GM20431 (cell line): ENCODE measurements around the gene OR10G8.
"Not testable (repeated sequence)": the region's sequence is repeated elsewhere in the genome, so short reads cannot be mapped to it uniquely, and the experiment has no call there.

Source experiments
- in situ Hi-C: fragments of 300-500 bp; cut with MseI, MboI; formaldehyde crosslinking; loops from one replicate; pipeline ENCODE4 v1.15.0; 2020; ENCODE audit warnings: low sequenced_read_pairs; ENCODE audit not compliant: unreplicated experiment

OR10G8 gene, protein sequence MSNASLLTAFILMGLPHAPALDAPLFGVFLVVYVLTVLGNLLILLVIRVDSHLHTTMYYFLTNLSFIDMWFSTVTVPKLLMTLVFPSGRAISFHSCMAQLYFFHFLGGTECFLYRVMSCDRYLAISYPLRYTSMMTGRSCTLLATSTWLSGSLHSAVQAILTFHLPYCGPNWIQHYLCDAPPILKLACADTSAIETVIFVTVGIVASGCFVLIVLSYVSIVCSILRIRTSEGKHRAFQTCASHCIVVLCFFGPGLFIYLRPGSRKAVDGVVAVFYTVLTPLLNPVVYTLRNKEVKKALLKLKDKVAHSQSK

DNA sequence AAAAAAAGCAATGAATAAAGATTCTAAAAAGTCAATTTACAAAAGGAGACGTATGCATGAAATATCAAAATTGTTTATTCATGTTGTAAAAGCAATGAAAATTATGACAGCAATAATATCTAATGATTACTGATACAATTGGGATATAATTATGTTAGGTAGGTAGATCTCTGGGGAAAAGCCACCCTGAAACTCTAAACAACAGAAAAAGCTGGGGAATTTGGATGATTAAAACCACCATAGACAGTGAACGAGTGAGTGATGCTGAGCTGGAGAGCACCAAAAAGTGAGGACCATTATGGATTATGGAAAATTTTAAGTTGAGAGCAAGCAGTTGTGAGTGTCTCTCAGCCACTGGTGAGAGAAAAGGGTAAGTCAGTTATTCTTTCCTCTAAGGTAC is at the start of gene OR10G8:
TSS of gene OR10G8 (plus strand) at position 301 of the 400 bp plus-strand sequence. CDS start 2,825 bp downstream, outside the sequence.
- in situ Hi-C loops: no loop called here

DNA sequence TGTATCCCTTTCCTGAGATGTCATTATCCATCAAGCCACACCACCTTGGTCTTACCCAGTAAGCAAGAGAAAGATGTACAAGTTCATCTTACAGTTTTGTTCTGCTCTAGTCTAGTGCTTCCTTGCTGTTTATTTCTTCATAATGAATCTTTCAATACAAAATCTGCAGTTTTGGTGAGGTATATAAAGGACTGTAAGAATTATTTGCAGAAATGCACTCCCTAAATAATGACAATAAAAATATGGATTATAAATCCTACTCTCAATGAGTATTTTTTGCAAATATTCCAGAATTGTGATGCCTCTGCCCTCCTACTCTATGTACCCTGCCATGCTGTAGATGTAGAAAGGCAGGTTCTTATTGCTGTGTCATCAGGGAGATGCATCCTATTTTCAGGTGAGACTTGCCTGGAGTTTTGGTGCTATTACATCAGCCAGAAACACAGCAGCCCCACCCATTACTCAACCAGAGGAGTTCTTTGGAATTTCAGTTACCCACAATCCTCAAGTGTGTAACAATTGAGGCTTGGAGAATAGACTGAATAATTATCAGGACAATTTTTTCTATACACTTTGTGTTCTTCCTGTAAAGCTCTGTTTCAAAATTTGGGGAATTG is 48.8 kb upstream of the OR10G8 start, which contains the start of gene OR10S1:
TSS of gene OR10S1 (minus strand) at position 51 of the 617 bp plus-strand sequence. CDS start 117 bp downstream, outside the sequence.
- in situ Hi-C loops: no loop called here

DNA sequence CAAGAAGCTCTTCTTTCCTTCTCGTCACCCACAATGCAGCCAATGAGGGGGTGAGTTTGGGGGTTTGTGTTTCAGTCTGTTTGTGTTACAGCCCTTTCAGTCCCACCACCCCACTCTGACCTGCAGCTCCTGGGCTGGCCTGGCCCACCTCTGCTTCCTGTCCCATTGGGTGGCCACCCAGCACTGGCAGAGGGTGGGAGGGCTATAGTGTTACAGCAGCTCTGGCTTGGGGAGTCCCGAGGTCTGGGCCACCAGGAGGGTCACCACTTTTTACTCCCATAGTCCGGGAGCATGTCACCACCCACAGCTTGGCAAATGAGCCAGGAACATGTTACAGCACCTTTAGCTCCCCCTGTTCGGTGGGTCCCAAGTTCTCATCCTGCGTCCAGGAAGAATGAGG is 47.3 kb upstream of the OR10G8 start:
- in situ Hi-C loops: no loop called here

DNA sequence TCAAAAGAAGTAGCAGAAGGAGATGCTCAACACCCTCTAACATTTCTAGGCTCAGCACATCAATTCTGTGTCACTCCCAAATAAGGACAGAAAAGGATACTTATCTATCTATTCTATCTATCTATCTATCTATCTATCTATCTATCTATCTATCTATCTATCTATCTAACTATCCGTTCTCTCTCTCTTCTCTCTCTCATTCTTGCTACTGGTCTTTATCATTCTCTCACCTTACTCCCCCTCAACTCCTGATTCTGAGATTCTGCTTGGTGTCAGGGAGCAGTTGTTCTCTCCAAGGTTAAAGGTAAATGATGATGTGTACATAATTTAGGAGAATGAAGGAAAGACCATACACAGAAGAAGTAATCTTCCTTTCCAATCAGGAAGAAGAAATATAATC is 31.5 kb upstream of the OR10G8 start, which contains the start of gene OR10G6:
TSS of gene OR10G6 (minus strand) at position 43 of the 400 bp plus-strand sequence. CDS start at position 43, 0 bp downstream.
- in situ Hi-C loops: no loop called here

DNA sequence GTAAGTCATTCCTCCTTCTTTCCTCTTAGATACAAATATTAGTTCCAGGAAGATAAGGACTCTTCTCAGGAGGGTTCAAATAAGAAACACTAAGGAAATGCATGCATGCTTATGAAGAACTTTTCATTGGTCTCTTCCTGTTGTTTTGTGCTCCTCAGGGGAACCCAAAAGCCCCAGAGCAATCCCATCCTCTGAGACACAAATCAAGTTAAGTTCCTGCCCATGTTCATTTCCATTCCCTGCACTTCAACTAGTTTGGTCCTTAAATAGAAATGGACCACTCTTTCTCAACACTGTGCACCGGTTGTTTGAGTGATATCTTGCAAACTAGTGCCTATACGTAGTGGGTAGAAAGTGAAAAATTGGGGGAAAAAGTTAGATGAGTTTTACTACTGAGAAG is 13.9 kb upstream of the OR10G8 start, which contains the start of gene OR10G4:
TSS of gene OR10G4 (plus strand) at position 301 of the 400 bp plus-strand sequence. CDS start 2,578 bp downstream, outside the sequence.
- in situ Hi-C loops: no loop called here

DNA sequence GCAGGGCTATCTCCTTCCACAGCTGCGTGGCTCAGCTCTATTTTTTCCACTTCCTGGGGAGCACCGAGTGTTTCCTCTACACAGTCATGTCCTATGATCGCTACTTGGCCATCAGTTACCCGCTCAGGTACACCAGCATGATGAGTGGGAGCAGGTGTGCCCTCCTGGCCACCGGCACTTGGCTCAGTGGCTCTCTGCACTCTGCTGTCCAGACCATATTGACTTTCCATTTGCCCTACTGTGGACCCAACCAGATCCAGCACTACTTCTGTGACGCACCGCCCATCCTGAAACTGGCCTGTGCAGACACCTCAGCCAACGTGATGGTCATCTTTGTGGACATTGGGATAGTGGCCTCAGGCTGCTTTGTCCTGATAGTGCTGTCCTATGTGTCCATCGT is 10.8 kb upstream of the OR10G8 start:
- in situ Hi-C loops: not testable (repeated sequence)

DNA sequence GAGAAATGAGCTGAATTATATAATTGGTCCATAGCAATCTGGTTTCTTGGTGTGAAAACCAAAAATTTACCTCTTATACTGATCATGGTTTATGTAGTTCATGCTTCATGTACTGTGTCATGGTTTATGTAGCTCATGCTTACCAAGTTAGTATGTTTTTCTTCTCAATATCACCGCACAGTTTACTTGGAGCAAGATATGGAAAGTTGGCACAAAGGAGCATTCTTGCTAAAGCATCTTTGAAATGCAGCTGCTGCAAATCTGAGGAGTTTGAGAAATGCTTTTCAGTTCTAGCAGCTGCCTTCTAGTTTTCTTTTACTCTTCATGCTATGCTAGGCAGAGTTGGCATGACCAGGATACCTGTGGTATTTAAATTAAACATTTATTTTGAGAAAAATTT is 10.1 kb downstream of the OR10G8 start:
- in situ Hi-C loops: no loop called here

DNA sequence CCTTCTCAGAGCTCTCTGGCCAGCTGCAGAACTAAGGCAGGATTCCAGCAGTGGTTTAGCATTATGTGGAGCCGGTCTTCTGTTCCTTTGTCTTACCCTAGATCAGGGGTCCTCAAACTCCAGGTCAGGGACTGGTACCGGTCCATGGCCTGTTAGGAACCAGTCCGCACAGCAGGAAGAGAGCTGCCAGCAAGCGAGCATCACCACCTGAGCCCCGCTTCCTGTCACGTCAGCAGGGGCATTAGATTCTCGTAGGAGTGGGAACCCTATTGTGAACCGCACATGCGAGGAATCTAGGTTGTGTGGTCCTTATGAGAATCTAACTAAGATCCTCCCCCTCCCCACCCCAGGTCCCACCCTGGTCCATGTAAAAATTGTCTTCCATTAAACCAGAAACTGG is 13.0 kb downstream of the OR10G8 start:
- in situ Hi-C loops: no loop called here

DNA sequence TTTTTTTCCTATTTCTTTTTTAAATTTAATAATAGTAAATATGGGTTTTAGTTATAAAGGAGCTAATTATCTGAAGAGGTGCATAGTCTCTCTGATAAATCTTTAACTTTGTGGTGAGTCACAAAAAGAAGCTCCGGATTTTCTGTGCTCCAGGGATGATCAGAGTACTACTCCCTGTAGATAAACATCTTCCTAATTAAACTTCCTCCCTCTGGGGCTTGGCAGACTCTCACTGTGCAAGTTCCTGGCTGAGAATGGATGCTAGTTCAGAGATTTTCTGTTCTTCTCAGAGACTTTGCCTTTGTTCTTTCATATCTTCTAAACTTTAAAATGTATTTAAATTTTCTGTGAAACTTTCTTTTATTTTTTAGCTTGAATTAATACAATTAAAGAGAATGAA is 14.7 kb downstream of the OR10G8 start, which contains the start of gene OR10G7:
TSS of gene OR10G7 (minus strand) at position 72 of the 400 bp plus-strand sequence. CDS start 2,324 bp downstream, outside the sequence.
- in situ Hi-C loops: no loop called here

DNA sequence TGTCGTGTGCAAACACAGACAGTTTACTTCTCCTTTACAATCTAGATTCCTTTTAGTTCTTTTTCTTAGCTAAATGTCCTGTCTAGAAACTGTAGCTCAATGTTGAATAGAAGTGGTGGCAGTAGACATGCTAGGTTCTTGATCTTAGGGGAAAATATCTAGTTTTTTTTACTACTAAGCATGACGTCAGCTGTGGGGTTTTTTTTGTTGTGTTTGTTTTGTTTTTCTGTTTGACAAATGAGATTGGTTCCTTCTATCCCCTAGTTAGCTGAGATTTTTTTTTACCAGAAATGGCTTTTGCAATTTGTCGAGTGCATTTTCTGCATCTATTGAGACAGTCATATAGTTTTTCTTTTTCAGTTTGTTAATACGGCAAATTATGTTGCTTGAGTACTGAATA is 16.8 kb downstream of the OR10G8 start:
- in situ Hi-C loops: no loop called here

DNA sequence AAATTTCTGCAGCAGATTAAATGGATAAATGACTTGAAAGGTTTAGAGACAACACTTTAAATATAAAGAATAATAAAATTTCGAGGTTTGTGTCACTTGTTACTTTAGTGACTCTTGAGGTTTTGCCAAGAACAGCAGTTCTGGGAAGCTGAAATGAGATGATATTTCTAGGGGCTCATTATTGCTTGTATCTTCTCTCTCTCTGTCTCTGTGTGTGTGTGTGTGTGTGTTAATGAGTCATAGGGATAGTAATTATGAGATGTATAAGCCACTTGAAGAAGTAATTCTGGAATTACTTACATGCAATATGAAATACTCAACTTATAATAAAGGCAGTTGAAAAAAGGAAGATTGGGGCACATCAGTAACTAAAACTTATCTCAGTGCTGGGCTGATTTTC is 24.1 kb downstream of the OR10G8 start:
- in situ Hi-C loops: no loop called here

DNA sequence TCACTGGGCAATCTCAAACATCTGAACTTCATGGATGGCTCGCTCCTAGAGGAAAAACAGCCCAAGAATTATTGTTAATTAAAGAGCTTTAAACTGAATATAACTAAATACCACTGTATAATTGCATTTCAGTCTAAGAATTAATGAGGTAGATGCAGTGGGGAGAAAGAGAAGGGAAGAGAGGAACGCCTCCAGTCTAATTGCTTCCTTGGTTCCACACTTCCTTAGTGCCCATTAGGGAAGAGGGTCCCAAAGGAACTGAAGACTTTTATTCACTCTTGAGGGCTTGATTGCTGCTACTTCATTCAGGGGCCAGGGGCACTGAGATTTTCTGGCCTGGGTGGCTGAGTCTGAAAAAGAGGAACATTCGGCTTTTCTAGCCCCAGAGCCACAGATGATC is 26.4 kb downstream of the OR10G8 start:
- in situ Hi-C loops: no loop called here

DNA sequence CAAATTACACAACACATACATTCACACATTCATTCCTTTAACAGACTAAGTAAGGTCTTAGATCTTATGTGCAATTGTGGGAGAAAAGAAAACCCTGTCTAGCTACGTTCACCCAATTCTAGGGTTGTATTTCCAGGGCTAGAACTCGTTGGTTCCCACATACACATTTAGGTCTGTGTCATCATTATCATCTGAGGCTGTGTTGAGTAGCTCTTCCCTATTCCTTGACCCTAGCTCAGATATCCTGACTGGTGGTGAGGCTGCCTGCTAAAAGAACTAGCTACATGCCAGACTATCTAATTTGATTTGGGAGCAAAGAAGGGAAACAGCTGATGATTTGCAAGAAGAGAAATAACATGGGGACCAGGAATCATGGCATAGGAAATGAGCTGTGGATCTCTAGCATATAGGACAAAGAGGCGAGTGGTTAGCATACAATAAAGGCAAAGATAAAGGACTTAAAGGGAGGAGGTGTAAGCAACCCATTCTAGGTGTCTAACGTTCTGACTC is 42.1 kb downstream of the OR10G8 start:
- in situ Hi-C loops: no loop called here

DNA sequence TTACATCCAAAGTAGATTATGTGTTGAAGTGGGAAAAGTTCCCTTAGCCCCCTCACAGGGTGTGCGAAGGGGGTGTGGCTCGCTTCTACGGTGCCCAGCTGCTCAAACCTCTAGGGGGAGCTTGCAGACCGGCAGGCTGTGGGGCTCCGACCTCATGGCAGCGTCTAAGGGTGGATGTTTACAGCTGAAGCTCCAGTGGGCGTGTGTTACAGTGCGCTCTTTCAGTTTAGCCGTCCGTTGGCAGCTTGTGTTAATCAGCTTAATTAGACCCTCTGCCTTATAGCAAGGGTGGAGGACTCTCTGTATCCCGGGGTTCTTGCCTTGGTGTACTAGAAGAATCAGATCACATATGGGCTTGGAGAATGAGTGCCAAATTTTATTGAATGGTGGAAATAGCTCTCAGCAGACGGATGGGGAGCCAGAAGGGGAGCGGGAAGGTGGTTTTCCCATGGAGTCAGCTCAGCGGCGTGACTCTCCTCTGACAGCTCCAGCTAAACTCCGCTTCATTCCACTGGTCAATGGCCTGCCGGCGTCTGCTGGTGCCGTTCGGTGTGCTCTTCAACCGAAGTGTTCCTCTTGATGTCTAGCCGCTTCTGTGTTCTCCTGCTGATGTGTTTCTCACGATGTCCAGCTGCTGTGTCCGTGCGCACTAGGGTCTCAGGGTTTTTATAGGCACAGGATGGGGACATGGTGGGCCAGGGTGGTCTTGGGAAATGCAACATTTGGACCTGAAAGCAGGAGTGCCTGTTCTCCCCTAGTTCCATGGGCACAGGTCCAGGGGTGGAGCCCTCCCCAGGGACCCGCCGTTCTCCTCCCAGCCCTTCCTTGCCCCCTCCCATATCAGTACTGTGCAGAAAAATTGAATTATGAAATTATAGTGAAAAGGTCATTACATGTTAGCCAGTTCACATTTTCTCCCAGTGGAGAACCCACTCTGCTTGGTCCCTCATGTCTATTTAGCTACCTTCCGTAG is 43.1 kb downstream of the OR10G8 start:
- in situ Hi-C loops: no loop called here

DNA sequence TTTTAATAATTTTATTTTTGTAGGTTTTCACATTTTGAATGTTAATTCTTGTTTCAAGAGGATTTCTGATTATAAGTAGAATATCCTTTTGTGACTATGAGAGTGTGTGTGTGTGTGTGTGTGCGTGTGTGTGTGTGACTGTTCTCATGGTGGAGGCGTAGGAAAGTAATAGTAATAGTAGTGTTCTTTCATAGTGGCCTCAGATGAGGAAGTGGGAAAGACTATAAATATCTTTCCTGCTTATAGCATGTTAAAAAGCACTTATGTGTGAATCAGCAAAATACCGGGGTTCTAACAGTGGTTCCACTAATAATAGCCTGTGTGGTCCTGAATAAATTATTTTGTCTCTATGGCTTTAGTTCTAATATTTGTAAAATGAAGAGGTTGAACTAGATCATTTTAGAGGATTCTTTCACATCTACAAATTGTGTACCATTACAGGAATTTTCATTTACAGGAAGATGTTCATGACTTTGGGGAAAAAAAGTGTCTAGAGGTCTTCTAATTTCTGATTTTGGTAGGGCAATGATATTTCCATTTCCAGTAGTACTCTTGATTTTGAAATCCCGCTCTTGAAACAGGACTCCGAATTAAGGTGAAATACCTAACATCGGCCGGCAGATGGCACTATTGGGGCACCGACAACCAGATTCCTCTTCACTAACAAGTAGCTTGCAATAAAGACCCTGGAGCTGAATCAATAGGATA is 44.5 kb downstream of the OR10G8 start:
- in situ Hi-C loops: no loop called here

DNA sequence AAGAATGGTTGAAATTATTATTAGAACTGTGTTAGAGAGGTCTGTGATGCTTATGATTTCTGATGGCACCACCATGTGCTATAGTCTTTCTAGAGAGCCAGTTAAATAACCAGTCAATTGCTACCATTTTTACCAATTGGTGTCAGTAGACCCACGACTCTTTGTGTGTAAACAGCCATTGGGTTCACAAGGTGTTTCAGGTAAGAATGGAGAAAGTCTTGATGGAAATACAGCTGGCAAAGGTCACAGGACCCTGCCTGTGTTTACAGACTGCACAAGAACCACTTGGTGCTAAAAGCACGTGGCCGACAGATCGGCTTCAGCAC is 45.0 kb downstream of the OR10G8 start:
- in situ Hi-C loops: no loop called here

DNA sequence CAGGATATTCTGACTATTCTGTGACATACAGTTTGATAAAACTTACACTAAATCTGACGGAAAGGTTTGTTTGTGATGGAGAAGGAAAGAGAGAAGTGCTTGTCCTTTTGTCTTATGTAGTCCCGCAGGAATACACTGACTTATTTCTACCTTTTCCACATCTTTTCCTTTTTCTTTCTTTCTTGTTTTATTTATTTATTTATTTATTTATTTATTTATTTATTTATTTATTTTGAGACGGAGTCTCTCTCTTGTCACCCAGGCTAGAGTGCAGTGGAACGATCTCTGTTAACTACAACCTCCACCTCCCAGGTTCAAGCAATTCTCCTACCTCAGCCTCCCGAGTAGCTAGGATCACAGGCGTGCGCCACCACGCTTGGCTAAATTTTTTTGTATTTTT is 45.5 kb downstream of the OR10G8 start:
- in situ Hi-C loops: no loop called here

DNA sequence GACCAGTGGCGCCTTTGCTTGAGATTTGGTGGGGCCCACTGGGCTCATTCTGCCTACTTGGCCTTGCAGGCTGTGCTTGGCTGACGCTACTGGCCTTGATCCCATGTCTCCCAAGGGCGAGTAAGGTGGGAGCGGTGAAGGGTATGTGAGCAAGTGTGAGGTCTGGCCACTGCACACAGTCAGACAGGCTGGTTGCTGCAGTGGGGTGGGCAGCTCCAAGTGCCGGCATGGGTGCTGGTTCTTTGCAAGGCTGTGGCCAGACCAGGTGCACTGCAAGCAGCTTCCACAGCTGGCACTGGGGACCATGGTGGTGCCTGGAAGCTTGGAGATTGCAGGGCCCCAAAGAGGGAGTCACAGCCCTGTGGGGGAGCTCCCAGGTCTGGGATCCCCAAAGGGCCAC is 48.0 kb downstream of the OR10G8 start:
- in situ Hi-C loops: no loop called here

DNA sequence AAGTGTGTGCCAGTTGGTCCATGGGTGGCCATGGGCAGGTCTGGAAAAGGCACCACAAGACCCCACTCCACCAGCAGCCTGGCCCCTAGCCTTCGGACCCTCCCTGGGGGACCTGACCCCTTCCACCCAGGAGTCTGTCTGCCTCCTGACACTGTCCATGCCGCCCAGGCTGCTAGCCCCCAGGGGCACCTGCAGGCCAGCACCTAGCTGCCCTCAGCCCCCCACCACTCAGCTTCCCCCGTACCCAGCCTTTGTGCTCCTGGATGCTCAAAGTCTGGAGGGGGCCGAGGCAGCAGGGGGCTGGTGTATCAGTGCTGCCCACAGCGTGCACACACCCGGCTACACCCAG is 48.9 kb downstream of the OR10G8 start:
- in situ Hi-C loops: loop anchor here (25.0 kb wide), 1 partner anchor 512 kb away; no protein-coding TSS in a partner anchor
